Neural progenitor cell (in vitro differentiated cells): ENCODE data around the gene PHC1. TPM values are rescaled to one million over a fixed set of nuclear protein-coding genes. Genes with fewer than 3 reads are reported as not detected.

ENCODE experiments used
- DNase-seq: peaks from one replicate; pipeline ENCODE4 v3.0.0-alpha.2; 2016; ENCODE audit warnings: low spot score
- H2AFZ ChIP-seq: fragments of 200-600 bp; sonication (generic); replicated peaks from 2 replicates; pipeline ENCODE4 v1.6.1; 2016; ENCODE audit warnings: antibody characterized with exemption
- H3F3A ChIP-seq: fragments of 200-600 bp; sonication (generic); 2 replicates; pipeline ENCODE4 v1.6.1; 2016; ENCODE audit warnings: antibody characterized with exemption, low read depth
- H3K27ac ChIP-seq: fragments of 200-600 bp; sonication (generic); 2 replicates; pipeline ENCODE4 v1.5.1; 2016; ENCODE audit warnings: mild to moderate bottlenecking
- H3K27me3 ChIP-seq: fragments of 200-600 bp; sonication (generic); 2 replicates; pipeline ENCODE4 v1.6.1; 2016; ENCODE audit warnings: mild to moderate bottlenecking, moderate library complexity
- H3K36me3 ChIP-seq: fragments of 200-600 bp; sonication (generic); 2 replicates; pipeline ENCODE4 v1.5.1; 2016
- H3K4me1 ChIP-seq: fragments of 200-600 bp; sonication (generic); 2 replicates; pipeline ENCODE4 v1.6.1; 2016; ENCODE audit warnings: mixed run types
- H3K4me2 ChIP-seq: fragments of 200-600 bp; sonication (generic); 2 replicates; pipeline ENCODE4 v1.6.1; 2016
- H3K4me3 ChIP-seq: fragments of 200-600 bp; sonication (generic); 2 replicates; pipeline ENCODE4 v1.5.1; 2016
- H3K79me2 ChIP-seq: fragments of 200-600 bp; sonication (generic); 2 replicates; pipeline ENCODE4 v1.6.1; 2016; ENCODE audit warnings: low read depth
- H3K9ac ChIP-seq: fragments of 200-600 bp; sonication (generic); 2 replicates; pipeline ENCODE4 v1.6.1; 2016
- H3K9me3 ChIP-seq: fragments of 200-600 bp; sonication (generic); 2 replicates; pipeline ENCODE4 v1.5.1; 2016; ENCODE audit warnings: low read depth
- H4K20me1 ChIP-seq: fragments of 200-600 bp; sonication (generic); 2 replicates; pipeline ENCODE4 v1.6.1; 2016; ENCODE audit warnings: low read depth
- H3K27ac Mint-ChIP-seq: 3 replicates; pipeline ENCODE4 v1.8.0; 2021; ENCODE audit warnings: mixed read lengths
- H3K27me3 Mint-ChIP-seq: 2 replicates; pipeline ENCODE4 v1.8.0; 2022; ENCODE audit warnings: low read depth, mild to moderate bottlenecking, inconsistent platforms, moderate library complexity, mixed read lengths; ENCODE audit not compliant: insufficient read depth
- H3K36me3 Mint-ChIP-seq: 3 replicates; pipeline ENCODE4 v1.8.0; 2021; ENCODE audit warnings: mixed read lengths
- H3K4me1 Mint-ChIP-seq: 3 replicates; pipeline ENCODE4 v1.8.0; 2021; ENCODE audit warnings: mixed read lengths
- H3K4me3 Mint-ChIP-seq: 3 replicates; pipeline ENCODE4 v1.8.0; 2021; ENCODE audit warnings: mild to moderate bottlenecking, moderate library complexity, mixed read lengths
- H3K9me3 Mint-ChIP-seq: 3 replicates; pipeline ENCODE4 v1.8.0; 2020; ENCODE audit warnings: mixed read lengths
- CTCF ChIP-seq: fragments of 200-600 bp; sonication (generic); IDR thresholded peaks from 2 replicates; pipeline ENCODE4 v1.5.1; 2017; ENCODE audit warnings: antibody characterized with exemption, mild to moderate bottlenecking
- EZH2 ChIP-seq: fragments of 200-600 bp; sonication (generic); IDR thresholded peaks from 2 replicates; pipeline ENCODE4 v1.6.1; 2017; ENCODE audit warnings: antibody characterized with exemption, mild to moderate bottlenecking, moderate library complexity
- EZH2phosphoT487 ChIP-seq: fragments of 200-600 bp; sonication (generic); IDR thresholded peaks from 2 replicates; pipeline ENCODE4 v1.6.1; 2017; ENCODE audit warnings: antibody characterized with exemption
- total RNA-seq: library from RNA; depleted of rRNA; stranded (reverse); fragments of >200 nt; gene quantifications from 2 replicates; pipeline ENCODE4 v1.2.3, GENCODE V29; 2015; ENCODE audit warnings: low replicate concordance

Gene PHC1
- total RNA-seq, 1 donor from 2014 or later: 62.7 TPM

GRCh38 chr12:8956772-8957171, 42.5 kb downstream of the PHC1 start:
- TF ChIP-seq CTCF (no peak), EZH2 (no peak), EZH2phosphoT487 (no peak)
- Mint-ChIP-seq H3K9me3 (peaks cover 7% of the 10 kb centered on the region), H3K4me1 (no peaks in the 10 kb centered on the region), H3K4me3 (no peak overlapping the region), H3K27ac (no peak overlapping the region), H3K27me3 (no peaks in the 10 kb centered on the region), H3K36me3 (peaks cover 17% of the 10 kb centered on the region)
- H3K27ac ChIP-seq: no peak overlapping the region
- no peak overlapping the region for H3K9ac ChIP-seq
- no peak for DNase-seq
- H3K4me2 ChIP-seq: no peak overlapping the region
- H3K4me1 ChIP-seq: no peaks in the 10 kb centered on the region
- H4K20me1 ChIP-seq: no peaks in the 10 kb centered on the region
- no peaks in the 10 kb centered on the region for H3K9me3 ChIP-seq
- H3K27me3 ChIP-seq: no peaks in the 10 kb centered on the region
- no peaks in the 10 kb centered on the region for H3K36me3 ChIP-seq
- no peak overlapping the region for H2AFZ ChIP-seq
- H3K4me3 ChIP-seq: no peak overlapping the region
- H3F3A ChIP-seq: no peaks in the 10 kb centered on the region
- no peaks in the 10 kb centered on the region for H3K79me2 ChIP-seq

GRCh38 chr12:8957561-8957960, 43.3 kb downstream of the PHC1 start:
- H3K9me3 ChIP-seq: no peaks in the 10 kb centered on the region
- Mint-ChIP-seq H3K4me1 (no peaks in the 10 kb centered on the region), H3K36me3 (peaks cover 20% of the 10 kb centered on the region), H3K9me3 (peaks cover 13% of the 10 kb centered on the region), H3K27ac (no peak overlapping the region), H3K4me3 (no peak overlapping the region), H3K27me3 (peaks cover 3% of the 10 kb centered on the region)
- TF ChIP-seq EZH2phosphoT487 (no peak), EZH2 (no peak), CTCF (no peak)
- no peaks in the 10 kb centered on the region for H3K4me1 ChIP-seq
- no peaks in the 10 kb centered on the region for H3K36me3 ChIP-seq
- H3K79me2 ChIP-seq: no peaks in the 10 kb centered on the region
- no peak overlapping the region for H3K27ac ChIP-seq
- no peaks in the 10 kb centered on the region for H4K20me1 ChIP-seq
- no peak for DNase-seq
- H3K9ac ChIP-seq: no peak overlapping the region
- H3K27me3 ChIP-seq: no peaks in the 10 kb centered on the region
- H3F3A ChIP-seq: no peaks in the 10 kb centered on the region
- H3K4me3 ChIP-seq: no peak overlapping the region
- H2AFZ ChIP-seq: no peak overlapping the region
- H3K4me2 ChIP-seq: no peak overlapping the region

- Mint-ChIP-seq H3K9me3 (peaks cover 12% of the 10 kb centered on the region), H3K27me3 (peaks cover 3% of the 10 kb centered on the region), H3K27ac (no peak overlapping the region), H3K4me1 (no peaks in the 10 kb centered on the region), H3K36me3 (peaks cover 18% of the 10 kb centered on the region), H3K4me3 (no peak overlapping the region)
- Histone ChIP-seq H3K36me3 (no peaks in the 10 kb centered on the region), H3K9ac (no peak overlapping the region), H3K9me3 (no peaks in the 10 kb centered on the region), H3K79me2 (no peaks in the 10 kb centered on the region), H2AFZ (no peak overlapping the region), H4K20me1 (no peaks in the 10 kb centered on the region), H3F3A (no peaks in the 10 kb centered on the region), H3K27me3 (no peaks in the 10 kb centered on the region), H3K4me1 (no peaks in the 10 kb centered on the region), H3K4me3 (no peak overlapping the region), H3K27ac (no peak overlapping the region), H3K4me2 (no peak overlapping the region)
- no peak for DNase-seq
- no peak for TF ChIP-seq CTCF
- TF ChIP-seq EZH2: no peak
- TF ChIP-seq EZH2phosphoT487: no peak
Observed at GRCh38 chr12:8958066-8958465, 43.8 kb downstream of the PHC1 start.

GRCh38 chr12:8960176-8960575, 45.9 kb downstream of the PHC1 start:
- Mint-ChIP-seq H3K4me1 (no peaks in the 10 kb centered on the region), H3K36me3 (peaks cover 12% of the 10 kb centered on the region), H3K27ac (no peak overlapping the region), H3K9me3 (peaks cover 20% of the 10 kb centered on the region), H3K4me3 (no peak overlapping the region), H3K27me3 (peaks cover 3% of the 10 kb centered on the region)
- TF ChIP-seq CTCF (no peak), EZH2phosphoT487 (no peak), EZH2 (no peak)
- no peak overlapping the region for H3K27ac ChIP-seq
- H3K36me3 ChIP-seq: no peaks in the 10 kb centered on the region
- no peak for DNase-seq
- no peaks in the 10 kb centered on the region for H4K20me1 ChIP-seq
- H2AFZ ChIP-seq: no peak overlapping the region
- no peaks in the 10 kb centered on the region for H3K27me3 ChIP-seq
- H3K9me3 ChIP-seq: no peaks in the 10 kb centered on the region
- H3F3A ChIP-seq: no peaks in the 10 kb centered on the region
- no peaks in the 10 kb centered on the region for H3K4me1 ChIP-seq
- H3K79me2 ChIP-seq: no peaks in the 10 kb centered on the region
- H3K4me2 ChIP-seq: no peak overlapping the region
- H3K9ac ChIP-seq: no peak overlapping the region
- no peak overlapping the region for H3K4me3 ChIP-seq
